ENCODE results near the gene TIGD7.

GRCh38 chr16:3274947-3275346, 30.3 kb downstream of the TIGD7 start:
- TF ChIP-seq POLR2AphosphoS5 (IDR thresholded peaks at IDR 0.05; ENCODE audit: low read depth, low read length) (no peak), POLR2A (IDR thresholded peaks at IDR 0.05; ENCODE audit: low read depth, low read length) (no peak), TAF1 (IDR thresholded peaks at IDR 0.05; ENCODE audit: borderline replicate concordance, low read depth, low read length) (no peak)

Data from GM12892 (cell line).